ENCODE data around the gene IGFBP1.

IGFBP1 gene

DNA sequence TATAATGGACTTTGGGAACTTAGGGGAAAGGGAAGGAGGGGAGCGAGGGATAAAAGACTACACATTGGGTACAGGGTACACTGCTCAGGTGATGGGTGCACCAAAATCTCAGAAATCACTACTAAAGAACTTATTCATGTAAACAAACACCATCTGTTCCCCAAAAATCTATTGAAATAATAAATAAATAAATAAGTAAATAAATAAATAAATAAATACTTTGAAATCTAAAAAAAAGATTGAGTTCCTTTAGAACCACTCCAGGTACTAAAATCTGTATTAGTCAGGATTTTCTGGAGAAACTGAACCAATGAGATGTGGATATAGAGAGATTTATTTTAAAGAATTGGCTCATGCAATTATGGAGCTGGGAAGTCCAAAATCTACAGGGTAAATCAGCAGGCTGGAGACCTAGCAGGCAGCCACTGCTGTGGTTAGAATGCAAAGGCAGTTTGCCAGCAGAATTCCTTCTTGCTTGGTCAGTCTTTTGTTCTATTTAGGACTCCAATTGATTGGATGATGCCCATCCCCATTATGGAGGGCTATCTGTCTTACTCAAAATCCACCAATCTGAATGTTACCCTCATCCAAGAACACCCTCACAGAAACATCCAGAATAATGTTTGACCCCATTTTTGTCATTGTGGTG, 8.9 kb downstream of the IGFBP1 start:
- in situ Hi-C loops (cut with MboI; ENCODE audit: low sequenced_read_pairs) = no loop called here

DNA sequence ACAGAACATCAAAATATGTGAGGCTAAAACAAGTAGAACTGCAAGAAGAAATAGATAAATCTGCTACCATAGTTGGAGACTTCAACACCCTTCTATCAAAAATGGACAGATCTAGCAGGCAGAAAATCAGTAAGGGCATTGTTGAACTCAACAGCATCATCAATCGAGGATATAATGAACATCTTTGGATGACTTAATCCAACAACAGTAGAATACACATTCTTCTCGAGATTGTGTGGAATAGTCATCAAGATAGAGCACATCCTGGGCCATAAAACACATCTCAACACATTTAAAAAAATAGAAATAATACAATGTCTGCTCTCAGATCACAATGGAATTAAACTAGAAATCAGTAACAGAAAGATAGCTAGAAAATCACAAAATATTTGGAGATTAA, 9.9 kb downstream of the IGFBP1 start:
- in situ Hi-C loops (cut with MboI; ENCODE audit: low sequenced_read_pairs) = no loop called here

DNA sequence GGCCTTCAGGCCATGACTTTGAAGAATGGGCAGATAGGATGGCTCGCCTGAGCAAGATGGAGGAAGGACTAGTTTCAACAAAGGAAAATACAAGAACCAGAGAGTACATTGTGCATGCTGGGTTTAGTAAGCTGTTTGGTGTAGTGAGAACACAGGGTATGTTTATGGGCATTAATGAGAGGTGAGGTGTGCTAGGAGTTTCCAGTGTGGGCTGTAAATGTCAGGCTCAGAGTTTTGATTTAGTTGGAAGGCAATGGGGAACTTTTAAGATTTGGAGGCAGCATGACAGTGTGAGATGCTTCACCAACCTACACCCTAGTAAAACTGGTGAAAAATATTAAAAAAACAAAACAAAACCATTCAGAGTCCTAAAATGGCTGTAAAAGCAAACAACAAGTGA, 13.3 kb downstream of the IGFBP1 start:
- in situ Hi-C loops (cut with MboI; ENCODE audit: low sequenced_read_pairs) = loop anchor here (25.0 kb wide), 2 partner anchors 1186 to 1286 kb away; no protein-coding TSS in a partner anchor

DNA sequence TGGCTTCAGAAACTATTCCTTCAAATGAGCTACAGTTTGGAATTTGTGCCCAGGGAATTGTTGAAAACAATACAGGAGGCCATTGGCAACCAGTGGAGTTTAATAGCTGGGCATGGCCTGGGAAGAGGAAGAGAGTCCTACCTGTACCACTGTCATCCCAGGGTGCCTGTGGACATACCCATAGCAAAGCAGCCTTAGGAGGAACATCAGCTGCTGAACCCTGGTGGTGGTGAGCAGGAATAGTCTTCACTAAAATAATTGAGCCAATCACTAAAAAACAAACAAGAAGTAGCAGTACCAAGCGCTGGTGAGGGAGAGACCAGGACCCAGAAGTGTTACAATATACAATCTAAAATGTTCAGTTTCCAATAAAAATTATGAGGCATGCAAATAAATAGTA, 14.5 kb downstream of the IGFBP1 start:
- in situ Hi-C loops (cut with MboI; ENCODE audit: low sequenced_read_pairs) = loop anchor here (25.0 kb wide), 2 partner anchors 1184 to 1284 kb away; no protein-coding TSS in a partner anchor

DNA sequence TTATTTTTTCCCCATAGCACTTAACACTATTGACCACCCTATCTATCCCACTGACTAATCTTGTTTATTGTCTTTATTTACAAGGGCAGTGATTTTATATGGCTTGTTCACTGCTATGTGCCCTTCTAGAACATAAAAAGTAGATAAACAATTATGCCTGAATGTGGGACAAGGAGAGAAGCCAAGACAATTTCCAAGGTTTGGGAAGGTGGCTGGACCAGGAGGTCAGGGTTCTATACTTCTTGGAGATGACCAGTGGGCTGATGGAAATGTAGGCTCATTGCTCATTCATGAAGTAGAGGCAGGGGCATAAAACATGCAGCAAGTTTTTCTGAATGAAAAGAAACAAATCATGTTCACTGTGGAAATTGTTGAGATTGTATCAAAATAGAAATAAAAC, 21.3 kb downstream of the IGFBP1 start:
- in situ Hi-C loops (cut with MboI; ENCODE audit: low sequenced_read_pairs) = loop anchor here (25.0 kb wide), 2 partner anchors 1178 to 1278 kb away; no protein-coding TSS in a partner anchor

DNA sequence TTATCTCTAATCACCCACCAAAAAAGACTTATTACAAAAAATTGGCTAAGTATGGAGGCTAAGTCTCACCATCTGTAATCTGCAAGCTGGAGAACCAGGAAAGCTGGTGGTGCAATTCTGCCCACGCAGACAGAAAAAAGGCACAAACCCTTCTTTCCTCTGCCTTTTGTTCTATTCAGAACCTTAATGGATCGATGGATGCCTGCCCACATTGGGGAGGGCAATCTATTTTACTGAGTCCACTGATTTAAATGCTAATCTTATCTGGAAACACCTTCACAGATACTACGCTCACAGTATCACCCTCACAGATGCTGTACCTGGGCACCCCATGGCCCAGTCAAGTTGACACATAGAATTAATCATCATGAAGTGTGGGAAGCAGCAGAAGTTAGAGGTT, 22.6 kb downstream of the IGFBP1 start:
- in situ Hi-C loops (cut with MboI; ENCODE audit: low sequenced_read_pairs) = loop anchor here (25.0 kb wide), 2 partner anchors 1176 to 1276 kb away; no protein-coding TSS in a partner anchor

DNA sequence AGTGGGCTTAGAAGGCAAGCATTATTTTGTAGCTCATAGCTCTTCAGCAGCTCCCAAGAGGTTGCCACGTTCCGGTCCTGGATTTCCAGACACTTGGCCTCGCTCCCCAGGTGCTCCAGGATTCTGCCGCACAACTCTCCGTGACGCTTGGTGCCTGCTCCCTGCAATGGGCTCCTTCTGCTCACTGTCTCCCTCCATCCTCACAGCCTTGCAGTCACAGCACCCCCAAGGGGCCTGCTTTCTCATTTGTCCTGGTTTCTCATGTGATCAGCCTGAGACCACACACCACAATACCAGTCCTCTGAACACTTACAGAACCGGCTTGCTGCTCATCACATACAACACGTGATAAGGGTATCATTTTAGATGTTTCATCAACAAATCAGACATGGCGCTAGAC, 23.0 kb downstream of the IGFBP1 start:
- in situ Hi-C loops (cut with MboI; ENCODE audit: low sequenced_read_pairs) = loop anchor here (25.0 kb wide), 2 partner anchors 1176 to 1276 kb away; no protein-coding TSS in a partner anchor

DNA sequence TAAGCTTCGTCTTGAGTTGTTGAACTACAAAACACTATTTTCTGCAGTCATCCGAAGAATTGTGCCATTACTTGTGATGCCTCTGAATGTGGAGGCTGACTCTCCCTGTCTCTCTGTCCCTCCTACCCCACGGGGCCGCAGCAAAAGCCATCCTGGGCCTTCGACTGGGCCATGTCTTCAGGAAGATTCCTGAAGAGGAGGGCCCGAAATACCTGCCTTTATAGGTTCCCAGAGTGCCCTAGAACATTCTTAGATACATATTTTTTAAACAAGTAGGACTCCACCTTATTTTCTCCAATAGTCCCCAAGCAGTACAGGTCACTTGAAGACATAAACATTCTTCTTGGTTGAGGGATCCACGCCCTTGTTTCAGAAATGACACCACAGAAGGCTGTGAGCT, 24.7 kb downstream of the IGFBP1 start:
- in situ Hi-C loops (cut with MboI; ENCODE audit: low sequenced_read_pairs) = loop anchor here (25.0 kb wide), 2 partner anchors 1174 to 1274 kb away; no protein-coding TSS in a partner anchor

DNA sequence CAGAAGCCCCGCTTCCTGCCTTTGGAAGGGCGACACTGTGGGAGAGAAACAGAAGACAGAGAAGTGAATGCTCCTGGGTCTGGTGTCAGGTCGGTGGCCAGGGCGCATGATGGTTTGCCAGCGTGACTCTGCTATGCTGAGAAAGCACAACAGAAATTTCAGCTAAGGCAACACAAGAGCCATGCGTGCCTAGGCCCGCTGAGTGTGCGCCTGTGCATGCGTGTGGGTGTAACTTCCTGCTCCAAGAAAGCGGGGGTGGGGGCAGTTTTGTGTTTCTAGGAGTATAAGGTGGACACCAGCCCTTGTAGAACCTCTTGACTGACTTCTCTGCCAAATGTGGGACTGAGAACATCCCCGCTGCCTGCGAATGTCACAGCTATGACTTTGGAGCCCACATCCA, 26.6 kb downstream of the IGFBP1 start:
- in situ Hi-C loops (cut with MboI; ENCODE audit: low sequenced_read_pairs) = loop anchor here (25.0 kb wide), 2 partner anchors 1172 to 1272 kb away; no protein-coding TSS in a partner anchor

DNA sequence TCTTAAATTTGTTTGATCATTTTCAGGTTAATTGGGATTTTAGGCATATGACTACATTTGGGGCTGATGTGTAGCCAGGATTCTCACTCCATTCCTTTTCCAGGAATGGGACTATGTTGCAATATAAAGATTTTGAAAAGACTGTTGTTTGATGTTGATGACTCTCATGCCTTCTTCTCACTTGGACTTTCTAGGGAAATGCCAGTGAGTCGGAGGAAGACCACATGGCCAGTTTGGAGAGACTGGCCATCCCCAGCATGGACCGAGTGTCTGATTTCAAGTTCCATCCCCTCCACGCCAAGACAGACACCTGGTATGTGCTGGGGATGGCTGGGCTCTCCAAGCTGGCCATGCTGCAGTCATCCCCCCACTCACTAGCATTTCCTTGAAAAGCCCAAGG, 27.3 kb downstream of the IGFBP1 start:
- in situ Hi-C loops (cut with MboI; ENCODE audit: low sequenced_read_pairs) = loop anchor here (25.0 kb wide), 2 partner anchors 1172 to 1272 kb away; no protein-coding TSS in a partner anchor

DNA sequence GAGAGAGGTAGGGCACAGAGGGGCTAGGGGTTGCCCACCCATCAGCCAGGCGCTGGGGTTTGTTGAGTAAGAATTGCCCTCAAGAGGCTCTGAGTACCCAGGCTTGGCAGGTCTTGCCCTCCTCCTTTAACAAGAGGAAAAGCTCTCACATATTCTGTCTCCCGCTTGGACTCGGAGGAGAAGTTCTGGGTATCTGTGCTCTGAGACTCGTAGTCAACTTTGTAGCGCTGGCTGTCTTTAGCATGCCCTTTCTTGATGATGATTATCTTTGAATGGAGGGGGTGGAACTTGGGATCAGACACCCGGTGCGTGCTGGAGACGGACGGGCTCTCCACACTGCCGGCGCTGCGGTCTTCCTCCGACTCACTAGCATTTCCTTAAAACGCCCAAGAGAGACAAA, 28.8 kb downstream of the IGFBP1 start:
- in situ Hi-C loops (cut with MboI; ENCODE audit: low sequenced_read_pairs) = loop anchor here (25.0 kb wide), 2 partner anchors 1170 to 1270 kb away; no protein-coding TSS in a partner anchor

DNA sequence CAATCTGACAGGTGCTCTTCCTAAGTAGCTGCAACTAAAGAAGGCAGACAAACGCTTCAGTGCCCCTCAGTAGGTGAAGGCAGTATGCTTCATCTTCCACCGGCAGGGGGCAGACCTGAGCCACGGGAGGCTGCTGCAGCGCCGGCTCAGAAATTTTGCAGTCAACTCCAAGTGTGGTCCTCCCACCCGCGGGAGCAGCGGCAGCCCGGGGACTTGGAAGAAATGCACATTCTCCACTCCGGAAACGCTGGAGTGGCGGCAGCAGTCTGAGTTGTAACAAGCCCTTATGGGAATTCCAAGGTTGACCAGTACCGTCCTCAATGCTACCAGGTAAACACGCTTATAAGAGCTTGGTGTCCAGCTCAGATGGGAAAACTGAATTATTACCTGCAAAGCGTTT, 29.4 kb downstream of the IGFBP1 start:
- in situ Hi-C loops (cut with MboI; ENCODE audit: low sequenced_read_pairs) = loop anchor here (25.0 kb wide), 2 partner anchors 1170 to 1270 kb away; no protein-coding TSS in a partner anchor

DNA sequence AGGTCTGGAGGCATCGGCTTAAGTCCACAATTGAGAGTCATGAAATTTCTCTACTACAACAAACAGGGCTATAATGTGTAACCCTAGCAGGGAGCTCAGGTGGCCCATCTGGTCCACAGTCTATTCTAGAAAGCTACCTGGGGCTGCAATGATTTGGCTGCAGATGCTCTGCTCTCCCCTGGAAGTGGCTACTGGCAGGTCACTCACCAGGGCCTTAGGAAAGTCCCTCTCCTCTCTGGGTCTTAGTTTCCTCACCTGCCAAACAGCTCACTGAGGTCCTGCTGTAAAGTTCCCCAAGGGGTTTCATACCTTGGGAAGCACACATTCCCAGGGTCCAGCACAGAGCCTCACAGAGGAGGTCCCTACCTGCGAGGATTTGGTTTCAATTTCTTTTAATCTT, 30.3 kb downstream of the IGFBP1 start:
- in situ Hi-C loops (cut with MboI; ENCODE audit: low sequenced_read_pairs) = loop anchor here (25.0 kb wide), 2 partner anchors 1169 to 1269 kb away; no protein-coding TSS in a partner anchor

DNA sequence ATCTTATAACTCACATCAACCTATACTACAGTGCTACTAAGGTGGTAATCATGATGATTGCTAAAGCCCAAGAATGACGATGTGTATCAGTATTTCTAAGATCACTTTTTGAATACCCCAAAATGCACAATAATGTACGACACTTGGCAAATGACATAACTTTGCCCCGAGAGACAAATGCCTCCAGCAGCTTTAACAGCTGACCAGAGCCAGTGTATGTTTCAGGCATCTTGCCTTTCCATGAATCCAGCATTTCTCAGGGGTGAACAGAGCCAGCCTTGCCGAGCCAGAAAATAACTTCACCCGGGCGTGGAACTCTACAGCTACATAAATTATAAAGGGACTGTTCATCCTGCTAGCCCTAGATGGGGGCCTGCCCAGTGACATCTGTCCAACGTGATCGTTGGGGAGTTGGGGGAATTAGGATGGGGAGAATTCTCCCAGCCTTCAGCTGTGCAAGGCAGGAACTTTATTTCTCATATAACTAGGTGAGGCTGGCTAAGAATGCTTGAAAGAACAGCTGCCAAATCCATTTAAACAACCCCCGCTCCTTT, 31.0 kb downstream of the IGFBP1 start:
- in situ Hi-C loops (cut with MboI; ENCODE audit: low sequenced_read_pairs) = loop anchor here (25.0 kb wide), 2 partner anchors 1168 to 1268 kb away; no protein-coding TSS in a partner anchor

DNA sequence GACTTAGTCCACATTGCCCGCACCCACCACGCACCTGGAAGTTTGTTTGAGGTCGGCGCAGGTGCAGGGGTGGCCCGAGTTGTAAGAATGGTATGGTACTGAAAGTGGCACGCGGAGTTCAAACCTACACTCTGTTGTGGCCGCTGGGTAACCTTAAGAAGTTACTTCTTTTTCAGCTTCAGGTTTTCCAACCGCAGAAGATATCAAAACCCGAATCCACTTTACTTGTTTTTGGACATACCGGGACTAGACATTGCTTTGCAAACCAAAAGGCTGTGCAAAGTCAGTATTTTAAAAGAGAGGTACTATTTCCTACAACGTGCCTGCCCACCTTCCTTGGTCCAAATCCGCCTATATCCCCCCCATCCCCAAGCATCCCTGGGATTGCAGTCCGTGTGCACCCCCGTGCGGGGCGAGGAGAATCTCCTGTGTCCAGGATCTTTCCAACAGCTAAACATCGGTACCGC, 31.7 kb downstream of the IGFBP1 start:
- in situ Hi-C loops (cut with MboI; ENCODE audit: low sequenced_read_pairs) = loop anchor here (25.0 kb wide), 2 partner anchors 1167 to 1267 kb away; no protein-coding TSS in a partner anchor

DNA sequence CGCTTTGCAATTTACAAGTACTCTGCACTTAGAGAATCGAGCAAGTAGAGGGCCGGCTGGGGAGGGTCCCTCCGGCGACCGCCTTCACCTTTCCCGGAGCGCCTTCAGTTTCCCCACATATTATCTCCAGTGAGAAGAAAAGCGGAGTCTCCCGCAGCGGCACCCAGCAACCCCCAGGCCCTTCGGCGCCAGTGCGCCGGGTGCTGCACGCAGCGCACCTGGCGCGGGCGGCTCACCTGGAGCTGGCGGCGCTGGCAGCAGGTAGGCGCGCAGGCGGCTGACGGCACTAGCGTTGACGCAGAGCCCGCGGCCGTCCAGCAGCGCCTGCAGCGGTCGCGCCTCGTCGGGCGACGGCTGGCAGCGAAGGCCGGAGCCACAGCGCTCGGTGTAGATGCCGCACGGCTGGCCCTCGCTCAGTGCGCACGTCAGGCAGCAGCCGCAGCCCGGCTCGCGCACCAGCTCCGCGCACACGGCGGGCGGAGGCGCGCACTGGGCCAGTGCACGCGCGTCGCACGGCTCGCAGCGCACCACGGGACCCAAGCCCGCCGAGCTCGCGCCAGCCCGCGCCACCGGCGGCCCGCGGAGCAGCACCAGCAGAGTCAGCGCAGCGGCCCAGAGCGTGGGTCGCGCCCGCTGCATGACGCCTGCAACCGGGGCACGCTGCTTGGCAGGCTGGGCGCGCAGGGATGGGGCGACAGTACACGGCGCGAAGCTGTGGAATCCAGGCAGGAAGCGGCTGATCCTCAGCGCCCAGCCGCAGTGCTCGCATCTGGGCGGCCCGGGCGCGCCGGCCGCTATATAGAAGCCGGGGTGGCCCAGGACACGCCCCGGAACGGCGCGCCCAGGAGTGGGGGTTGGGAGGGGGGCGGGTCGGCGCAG, 32.5 kb downstream of the IGFBP1 start, which contains the start of gene IGFBP3:
IGFBP3 (minus strand) TSS at position 771 of the 879 bp plus-strand sequence; CDS start at position 639, 132 bp downstream.
- in situ Hi-C loops (cut with MboI; ENCODE audit: low sequenced_read_pairs) = loop anchor here (25.0 kb wide), 2 partner anchors 1167 to 1267 kb away; no protein-coding TSS in a partner anchor

DNA sequence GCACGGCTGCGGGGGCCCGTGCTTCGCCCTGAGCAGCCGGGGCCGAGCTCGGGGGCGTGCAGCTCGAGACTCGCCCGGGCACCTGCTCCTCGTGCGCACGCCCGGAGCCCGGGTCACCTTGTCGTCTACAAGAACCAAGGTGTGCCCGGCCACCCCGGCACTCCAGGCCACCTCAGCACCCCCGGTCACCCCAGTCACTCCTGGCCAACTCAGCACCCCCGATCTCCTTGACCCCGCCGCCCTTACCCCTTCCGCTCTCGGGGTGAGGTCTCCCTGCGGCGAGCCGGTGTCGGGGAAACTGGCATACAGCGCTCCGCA, 33.1 kb downstream of the IGFBP1 start:
- in situ Hi-C loops (cut with MboI; ENCODE audit: low sequenced_read_pairs) = loop anchor here (25.0 kb wide), 2 partner anchors 1166 to 1266 kb away; no protein-coding TSS in a partner anchor

DNA sequence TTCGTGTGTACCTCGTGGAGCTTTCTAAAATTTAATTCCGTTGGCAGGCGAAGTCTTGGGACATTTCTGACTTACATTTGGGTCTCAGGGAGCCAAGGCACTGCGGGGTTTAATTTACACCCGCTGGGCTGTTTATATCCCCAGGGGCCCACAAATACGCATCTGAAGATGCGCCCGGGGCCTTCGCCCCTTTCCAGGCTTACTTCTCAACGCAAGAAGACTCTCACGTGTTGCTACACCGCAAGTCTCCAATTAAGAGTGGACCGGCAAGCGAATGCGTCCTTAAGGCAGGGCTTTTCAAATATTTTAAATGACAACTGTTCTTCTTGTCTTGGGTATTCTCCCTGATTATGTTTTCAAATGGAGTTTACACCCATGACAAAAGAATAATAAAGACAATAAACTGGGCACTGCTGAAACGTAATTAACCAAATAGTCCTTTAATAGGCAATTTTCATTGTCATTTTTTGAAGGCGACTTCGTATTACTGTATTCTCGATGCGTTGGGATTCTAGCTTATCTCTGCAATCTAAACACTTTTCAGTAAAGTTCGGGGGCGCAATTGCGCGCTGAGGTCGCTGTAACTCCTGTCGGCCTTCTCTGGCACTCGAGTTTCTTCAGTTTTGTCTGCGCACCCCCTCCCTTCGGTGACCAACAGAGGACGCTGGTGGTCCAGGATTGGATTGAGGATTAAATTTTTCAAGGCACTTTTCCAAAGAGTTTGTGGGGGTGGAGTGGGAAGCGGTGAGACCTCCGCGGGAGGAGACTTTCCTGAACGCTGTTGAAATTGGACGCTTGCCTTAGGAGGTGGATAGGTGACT, 33.6 kb downstream of the IGFBP1 start:
- in situ Hi-C loops (cut with MboI; ENCODE audit: low sequenced_read_pairs) = loop anchor here (25.0 kb wide), 2 partner anchors 1165 to 1265 kb away; no protein-coding TSS in a partner anchor

DNA sequence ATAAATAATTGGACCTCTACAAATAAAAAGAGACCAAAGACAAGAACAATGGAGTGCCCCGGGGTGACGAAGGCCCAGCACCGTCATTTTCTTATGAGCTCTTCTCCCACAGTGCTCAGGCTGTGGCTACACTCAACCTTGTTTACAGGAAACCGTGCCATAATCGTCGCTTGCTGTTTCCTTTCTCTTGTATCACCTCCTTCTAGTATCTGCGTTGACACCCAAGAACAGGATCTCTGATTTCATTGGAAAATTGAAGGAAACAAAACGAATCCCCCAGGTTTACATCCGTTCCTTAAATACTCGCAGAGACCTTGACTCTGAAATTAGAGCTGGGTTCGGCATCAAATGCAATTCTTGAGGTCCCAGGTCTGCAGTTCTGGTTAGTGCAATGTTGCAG, 34.5 kb downstream of the IGFBP1 start:
- in situ Hi-C loops (cut with MboI; ENCODE audit: low sequenced_read_pairs) = loop anchor here (25.0 kb wide), 2 partner anchors 1164 to 1264 kb away; no protein-coding TSS in a partner anchor

Data from HL-60/S4 (cell line).